GM12892 (cell line): ENCODE results near the gene LMBR1.

Source experiments
- POLR2A ChIP-seq: IDR thresholded peaks from 2 replicates; pipeline ENCODE4 v1.6.1; 2011; ENCODE audit warnings: low read depth, low read length, control low read depth
- POLR2AphosphoS5 ChIP-seq: IDR thresholded peaks from 2 replicates; pipeline ENCODE4 v1.6.1; 2011; ENCODE audit warnings: low read depth, low read length, control low read depth

DNA sequence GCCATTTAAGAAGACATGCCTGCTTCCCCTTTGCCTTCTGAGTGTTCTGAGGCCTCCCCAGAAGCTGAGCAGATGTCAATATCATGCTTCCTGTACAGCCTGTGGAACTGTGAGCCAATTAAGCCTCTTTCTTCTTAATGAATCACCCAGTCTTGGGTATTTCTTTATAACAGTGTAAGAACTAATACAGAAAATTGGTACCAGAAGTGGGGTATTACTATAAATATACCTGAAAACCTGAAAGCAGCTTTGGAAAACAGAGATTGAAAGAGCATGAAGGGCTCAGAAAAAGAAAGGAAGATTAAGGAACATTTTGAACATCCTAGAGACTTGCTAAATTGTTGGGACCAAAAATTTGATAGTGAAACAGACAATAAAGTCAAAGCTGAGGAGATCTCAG, 264.4 kb downstream of the LMBR1 start:
- TF ChIP-seq POLR2AphosphoS5 (no peak), POLR2A (no peak)
